GM21390 (cell line): ENCODE data around the gene ZFYVE9.
"Not testable (repeated sequence)": the region's sequence is repeated elsewhere in the genome, so short reads cannot be mapped to it uniquely, and the experiment has no call there.

Experiments used
- ATAC-seq: cut with Tn5 transposase; IDR thresholded peaks from one replicate; pipeline ENCODE4 v1.9.1; 2021; ENCODE audit not compliant: unreplicated experiment

ZFYVE9 gene

DNA sequence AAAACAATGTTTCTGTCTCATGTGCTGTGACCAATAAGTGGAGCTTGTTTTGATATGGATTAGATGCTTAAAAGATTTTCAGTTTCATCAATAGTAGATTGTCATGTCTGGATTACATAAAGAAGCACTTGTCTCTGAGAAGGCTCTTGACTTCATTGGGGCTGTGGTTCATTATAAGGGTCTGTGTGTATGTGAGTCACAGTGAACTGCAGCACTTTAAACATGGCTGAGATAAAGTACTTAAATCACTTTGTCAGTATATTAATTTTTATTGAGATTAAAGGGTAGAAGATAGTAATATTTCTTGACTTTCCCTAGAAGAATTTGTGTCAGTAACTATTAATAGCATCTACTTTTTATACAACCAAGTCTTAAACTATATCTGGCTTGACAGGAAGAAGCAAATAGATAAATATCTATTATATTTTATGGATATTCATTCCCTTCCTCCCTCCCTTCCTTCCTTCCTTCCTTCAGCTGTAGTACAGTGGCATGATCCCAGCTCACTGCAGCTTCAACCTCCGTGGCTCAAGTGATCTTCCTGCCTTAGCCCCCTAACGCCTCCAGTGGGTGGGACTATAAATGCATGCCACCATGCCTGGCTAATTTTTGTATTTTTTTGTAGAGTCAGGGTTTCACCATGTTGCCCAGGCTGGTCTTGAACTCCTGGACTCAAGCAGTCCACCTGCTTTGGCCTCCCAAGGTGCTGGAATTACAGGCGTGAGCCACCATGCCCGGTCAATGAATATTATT, 48.8 kb downstream of the ZFYVE9 start:
- no peak for ATAC-seq

DNA sequence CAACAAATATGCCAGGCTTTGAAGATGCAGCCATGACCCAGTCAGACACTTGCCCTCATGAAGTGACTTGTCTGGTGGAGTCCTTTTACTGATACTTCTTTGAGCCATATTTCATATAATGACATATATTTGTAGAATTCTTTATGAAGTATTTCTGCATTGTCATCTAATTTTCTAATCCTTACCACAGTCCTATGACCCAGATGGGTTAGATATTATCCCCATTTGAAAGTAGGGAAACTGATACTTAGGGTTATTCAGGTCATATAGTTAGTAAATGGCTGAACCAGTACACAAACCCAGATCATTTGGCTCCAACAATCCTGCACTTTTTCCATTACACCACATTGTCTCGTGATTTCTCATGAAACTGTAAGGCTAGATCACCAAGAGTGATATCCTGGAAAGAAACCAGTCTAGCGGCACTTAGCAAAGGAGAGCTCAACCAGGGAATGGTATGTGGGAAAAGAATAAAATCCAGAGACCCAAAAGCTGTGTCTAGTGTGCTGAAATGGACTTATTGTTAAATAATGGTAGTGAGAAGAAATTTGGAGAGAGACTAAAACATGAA, 49.6 kb downstream of the ZFYVE9 start:
- no peak for ATAC-seq

DNA sequence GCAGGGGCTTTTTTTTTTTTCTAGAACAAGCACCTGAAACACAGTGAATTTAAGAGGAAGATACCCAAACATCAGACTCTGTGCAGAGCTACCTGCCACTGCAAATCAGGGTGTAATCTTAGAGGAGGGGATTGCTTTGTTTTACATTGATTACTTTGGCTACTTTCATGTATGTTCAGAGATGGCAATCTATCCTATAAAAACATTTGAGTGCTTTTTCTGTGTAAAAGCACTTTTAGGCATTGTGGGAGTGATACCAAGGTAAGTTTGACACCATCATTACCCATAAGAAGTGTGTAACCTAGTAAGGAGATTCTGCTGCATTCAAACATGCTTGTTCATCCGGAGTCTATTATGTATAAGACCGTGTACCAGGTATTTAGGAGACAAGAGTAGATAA, 50.1 kb downstream of the ZFYVE9 start:
- ATAC-seq: no peak

DNA sequence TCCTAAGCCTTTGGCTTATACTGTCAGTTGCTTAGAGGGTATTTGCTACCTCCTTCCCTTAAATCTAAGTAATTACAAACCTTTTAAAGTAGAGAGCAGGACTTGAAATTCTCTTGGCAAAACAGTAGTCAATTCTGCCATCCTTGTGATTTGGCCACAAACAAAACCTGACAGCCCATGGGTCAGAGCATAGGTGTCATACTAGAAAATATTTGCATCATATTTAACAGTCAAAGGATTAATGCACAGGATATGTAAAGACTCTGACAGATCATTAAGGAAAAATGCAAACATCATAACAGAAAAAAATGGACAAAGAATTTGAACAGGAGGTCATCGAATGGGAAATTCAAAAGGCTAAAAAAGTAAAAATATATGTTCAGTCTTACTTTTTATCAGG, 50.5 kb downstream of the ZFYVE9 start:
- ATAC-seq: no peak

DNA sequence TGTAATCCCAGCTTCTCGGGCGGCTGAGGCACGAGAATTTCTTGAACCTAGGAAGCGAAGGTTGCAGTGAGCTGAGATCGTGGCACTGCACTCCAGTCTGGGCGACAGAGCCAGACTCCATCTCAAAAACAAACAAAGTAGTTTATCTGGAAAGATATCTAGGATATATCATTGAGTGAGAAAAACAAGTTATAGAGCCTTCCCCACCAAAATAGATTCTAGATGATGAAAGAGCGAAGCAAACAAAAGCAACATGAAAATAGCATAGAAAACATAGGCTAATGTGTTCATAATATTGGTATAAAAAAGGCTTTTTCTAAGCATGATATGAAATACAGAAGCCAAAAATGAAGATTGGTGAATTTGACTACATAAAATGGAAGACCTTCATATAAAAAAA, 52.1 kb downstream of the ZFYVE9 start:
- ATAC-seq: no peak

DNA sequence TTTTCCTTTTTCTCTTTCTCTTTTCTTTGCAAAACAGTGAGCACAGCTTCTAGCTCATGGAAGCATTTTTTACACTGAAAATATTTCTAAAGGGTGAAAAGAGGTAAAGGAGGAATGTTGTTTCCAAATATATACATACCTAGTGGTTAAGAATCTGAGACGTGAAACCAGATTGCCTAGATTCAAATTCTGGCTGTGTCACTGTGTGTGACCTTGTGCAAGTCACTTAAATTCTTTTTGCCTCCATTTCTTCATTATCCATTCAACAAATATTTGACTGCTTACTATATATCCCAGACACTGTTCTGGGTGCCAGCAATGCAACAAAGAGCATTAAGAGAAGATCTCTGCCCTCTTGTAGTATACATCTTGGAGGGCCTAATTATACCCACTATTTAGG, 53.3 kb downstream of the ZFYVE9 start:
- ATAC-seq: no peak

DNA sequence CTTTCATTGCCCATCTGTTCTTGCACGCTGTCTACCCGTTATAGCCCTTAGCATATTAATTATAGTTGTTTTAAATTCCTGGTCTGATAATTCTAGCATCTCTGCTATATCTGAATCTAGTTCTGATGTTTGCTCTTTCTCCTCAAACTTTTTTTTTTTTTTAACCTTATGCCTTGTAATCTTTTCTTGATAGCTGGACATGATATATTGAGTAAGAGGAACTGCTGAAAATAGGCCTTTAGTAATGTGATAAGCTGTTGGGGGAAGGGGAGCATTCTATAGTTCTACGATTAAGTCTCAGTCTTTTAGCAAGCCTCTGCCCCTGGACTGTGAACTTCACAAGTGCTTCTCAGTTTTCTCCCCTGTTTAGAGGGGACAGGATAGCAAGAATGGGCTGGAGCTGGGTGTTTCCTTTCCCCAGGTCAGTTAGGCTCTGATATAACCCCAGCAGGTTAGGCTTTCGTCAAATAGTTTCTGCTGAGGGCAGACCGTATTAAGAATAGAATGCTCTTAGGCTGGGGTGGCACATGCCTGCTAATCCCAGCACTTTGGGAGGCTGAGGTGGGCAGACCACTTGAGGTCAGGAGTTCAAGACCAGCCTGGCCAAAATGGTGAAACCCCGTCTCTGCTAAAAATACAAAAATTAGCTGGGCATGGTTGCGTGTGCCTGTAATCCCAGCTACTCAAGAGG, 62.2 kb downstream of the ZFYVE9 start:
- ATAC-seq: no peak

DNA sequence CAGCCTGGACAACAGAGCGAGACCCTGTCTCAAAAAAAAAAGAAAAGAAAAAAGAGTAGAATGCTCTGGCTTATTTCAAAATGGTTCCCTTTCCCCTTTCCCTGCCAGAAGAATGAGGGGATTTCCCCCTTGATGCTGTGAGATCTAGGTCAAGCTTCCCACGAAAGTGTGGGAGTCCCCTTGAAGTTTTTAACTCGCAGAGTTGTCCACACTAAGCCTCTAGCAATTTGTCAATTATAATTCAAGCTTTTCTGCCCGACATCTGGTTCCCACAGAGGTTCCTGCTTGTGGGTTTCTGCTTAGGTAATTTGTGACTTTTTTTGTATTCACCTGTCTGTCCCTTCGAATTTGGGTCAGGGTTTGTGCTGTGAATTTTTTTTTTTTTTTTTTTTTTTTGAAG, 62.8 kb downstream of the ZFYVE9 start:
- ATAC-seq: no peak

DNA sequence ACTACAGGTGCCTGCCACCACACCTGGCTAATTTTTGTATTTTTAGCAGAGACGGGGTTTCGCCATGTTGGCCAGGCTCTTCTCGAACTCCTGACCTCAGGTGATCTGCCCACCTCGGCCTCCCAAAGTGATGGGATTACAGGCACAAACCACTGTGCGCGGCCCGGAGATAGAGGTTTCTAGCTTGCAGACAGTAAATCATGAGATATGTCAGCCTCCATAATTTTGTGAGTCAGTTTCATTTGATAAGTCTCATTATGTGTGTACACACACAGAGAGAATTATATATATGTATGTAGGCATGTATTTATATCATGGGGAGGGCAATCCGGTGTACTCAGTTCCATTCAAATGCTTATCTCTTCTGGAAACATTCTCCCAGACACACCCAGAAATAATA, 64.8 kb downstream of the ZFYVE9 start:
- not testable (repeated sequence) for ATAC-seq

DNA sequence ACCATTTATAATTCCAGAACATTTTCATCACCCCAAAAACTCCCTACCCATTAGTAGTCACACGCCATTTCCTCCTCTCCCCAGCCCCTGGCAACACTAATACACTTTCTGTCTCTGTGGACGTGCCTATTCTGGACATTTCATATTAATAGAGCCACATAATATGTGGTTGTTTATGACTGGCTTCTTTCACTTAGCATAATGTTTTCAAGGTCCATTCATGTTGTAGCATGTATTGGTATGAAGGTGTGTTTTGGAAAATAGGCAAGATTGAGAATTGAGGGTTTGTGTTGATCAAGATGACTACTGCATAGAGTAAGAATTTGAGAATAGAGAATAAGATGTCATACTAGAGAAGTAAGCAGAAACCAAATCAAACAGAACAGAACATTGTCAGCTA, 67.5 kb downstream of the ZFYVE9 start:
- no peak for ATAC-seq

DNA sequence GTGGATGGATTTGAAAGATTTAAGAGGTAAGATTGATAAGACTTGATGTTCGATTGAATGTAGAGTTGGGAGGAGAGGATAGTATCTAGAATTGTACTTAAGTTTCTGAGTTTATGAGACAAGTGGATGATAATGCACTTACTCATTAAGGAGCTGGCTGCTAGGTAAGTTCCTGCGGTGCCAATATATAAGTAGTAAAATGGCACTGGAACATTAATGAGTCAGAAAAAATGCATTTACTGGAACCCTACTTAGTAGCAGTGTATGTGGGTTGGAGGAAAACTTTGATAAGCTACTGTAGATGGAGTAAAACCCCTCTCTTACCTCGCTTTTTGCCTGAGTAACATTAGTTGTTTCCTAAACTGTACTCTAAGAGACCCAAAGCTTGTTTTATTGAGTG, 68.2 kb downstream of the ZFYVE9 start:
- ATAC-seq: no peak

DNA sequence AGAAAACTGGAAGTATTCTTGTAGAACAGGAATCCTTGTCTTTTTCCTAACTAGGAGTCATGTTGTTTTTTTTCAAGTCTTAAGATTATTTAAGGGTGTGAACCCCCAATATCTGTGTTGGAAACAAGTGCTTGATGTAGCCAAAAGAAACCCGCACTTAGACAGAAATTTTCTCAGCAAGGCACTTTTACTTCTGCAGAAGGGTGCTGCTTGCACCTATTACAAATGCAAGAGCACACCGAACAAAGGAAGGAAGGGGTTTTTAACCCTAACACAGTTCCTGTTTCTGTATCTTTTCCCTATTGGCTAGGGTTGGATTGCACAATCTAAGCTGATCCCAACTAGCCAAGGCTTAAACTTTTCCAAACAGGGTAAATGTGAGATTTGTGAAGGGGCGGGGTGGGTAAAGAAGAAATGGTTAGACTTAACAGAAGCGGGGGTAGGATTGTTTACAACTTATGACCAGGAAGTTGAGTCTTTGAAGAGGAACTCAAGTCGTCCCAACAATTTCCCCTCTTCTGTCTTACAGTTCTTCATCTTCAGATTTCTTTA, 75.1 kb downstream of the ZFYVE9 start:
- ATAC-seq: no peak

DNA sequence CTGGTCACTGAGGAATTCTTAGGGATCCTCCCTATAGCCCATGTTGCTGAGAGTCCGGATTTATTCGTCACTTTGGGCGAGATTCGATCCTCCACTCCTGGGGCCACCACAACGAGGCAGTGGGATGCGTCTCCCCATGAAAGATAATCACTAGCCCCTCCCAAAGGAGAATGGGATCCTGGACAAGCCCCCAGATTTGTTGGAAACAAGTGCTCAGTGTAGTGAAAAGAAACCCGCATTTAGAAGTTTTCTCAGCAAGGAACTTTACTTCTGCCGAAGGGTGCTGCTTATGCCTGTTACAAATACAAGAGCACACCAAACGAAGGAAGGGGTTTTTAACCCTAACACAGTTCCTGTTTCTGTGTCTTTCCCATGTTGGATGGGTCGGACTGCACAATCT, 83.3 kb downstream of the ZFYVE9 start:
- ATAC-seq: no peak

DNA sequence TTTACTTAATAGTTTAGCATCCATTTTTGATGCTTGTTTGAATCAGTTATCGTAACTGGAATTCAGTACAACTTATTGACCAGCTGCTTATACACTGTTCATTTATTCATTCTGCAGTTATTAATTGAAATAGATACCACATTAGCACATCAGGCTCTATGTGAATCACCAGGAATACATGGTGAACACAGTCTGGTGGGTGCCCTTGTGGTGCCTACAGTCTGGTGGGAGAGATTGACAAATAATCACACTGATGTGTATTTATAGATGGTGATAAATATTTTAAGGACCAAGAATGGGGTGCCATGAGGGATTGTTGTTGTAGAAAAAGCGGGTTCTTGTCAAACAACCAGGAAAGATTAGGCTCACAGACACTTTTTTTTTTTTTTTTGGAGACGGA, 87.6 kb downstream of the ZFYVE9 start:
- ATAC-seq: no peak

DNA sequence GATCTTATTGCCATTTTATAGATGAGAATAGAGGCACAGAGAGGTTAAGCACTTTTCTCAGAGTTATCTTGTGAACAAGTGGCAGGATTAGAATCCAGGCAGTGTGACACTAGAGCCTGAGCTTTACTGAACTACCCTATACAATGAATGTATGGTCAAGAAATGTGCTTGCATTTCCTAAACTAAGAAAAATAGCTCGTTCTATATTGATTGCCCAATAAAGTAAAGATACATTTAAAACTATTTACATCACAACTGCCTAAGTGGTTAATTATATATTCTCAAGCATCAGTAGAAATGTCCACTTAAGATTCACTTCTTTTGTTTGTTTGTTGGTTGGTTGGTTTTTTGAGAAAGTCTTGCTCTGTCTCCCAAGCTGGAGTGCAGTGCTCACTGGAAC, 91.6 kb downstream of the ZFYVE9 start:
- ATAC-seq: no peak

DNA sequence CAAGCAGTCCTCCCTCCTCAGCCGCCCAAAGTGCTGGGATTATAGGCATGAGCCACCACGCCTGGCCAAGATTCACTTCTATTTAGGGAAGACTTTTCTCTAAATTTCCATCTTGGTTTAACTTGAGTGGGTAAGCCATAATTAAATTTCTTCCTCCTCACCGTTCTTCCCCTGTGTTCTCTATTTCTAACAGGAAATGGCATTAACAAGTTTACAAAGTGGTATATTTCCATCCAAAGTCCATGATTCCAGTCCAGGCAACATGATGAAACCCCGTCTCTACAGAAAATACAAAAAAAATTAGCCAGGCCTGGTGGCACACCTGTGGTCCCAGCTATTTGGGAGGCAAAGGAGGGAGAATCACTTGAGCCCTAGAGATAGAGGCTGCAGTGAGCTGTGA, 92.1 kb downstream of the ZFYVE9 start:
- no peak for ATAC-seq

DNA sequence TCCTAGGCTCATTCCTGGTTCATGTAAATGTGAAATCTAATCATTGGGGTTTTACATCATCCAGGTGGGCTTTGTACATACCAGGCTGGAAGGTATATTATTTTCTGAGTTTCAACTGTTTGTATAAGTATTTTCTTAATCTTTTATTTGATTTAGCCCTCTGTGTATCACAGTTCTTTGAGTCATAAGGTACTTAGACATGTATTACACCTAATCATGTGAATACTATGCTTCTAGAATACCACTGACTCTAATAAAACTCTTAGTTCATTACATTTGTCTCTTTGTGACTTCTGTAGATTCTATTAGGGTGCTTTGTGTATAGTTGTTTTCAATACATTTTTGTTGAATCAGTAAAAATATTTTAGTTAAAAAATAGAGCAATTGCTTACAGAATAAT, 92.8 kb downstream of the ZFYVE9 start:
- no peak for ATAC-seq

DNA sequence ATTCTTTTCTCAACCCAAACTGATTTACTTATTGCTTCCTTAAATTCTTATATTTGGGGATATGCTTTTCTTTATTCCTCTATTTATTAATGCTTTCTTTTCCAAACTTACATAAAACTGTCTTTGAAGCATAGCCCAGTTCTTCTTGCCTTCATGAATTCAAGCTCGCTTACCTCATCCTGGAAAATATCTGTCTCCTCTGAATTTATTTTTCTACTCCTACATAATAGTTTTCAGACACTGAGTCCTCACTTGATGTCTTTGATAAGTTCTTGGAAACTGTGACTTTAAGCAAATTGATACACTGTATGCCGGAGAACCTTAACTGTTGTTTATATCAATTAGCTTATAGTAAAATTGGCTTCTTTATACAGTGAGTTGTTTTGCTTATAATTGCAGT, 93.8 kb downstream of the ZFYVE9 start:
- ATAC-seq: no peak

DNA sequence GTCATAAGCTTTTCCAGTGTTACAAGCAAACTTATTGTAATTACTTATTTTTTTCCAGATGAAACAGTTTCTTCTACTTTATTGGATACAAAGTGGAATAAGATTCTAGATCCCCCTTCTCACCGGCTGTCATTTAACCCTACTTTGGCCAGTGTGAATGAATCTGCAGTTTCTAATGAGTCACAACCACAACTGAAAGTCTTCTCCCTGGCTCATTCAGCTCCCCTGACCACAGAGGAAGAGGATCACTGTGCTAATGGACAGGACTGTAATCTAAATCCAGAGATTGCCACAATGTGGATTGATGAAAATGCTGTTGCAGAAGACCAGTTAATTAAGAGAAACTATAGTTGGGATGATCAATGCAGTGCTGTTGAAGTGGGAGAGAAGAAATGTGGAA, 95.5 kb downstream of the ZFYVE9 start:
- no peak for ATAC-seq

DNA sequence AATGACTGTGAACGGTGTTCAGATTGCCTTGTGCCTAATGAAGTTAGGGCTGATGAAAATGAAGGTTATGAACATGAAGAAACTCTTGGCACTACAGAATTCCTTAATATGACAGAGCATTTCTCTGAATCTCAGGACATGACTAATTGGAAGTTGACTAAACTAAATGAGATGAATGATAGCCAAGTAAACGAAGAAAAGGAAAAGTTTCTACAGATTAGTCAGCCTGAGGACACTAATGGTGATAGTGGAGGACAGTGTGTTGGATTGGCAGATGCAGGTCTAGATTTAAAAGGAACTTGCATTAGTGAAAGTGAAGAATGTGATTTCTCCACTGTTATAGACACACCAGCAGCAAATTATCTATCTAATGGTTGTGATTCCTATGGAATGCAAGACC, 96.6 kb downstream of the ZFYVE9 start:
- no peak for ATAC-seq

DNA sequence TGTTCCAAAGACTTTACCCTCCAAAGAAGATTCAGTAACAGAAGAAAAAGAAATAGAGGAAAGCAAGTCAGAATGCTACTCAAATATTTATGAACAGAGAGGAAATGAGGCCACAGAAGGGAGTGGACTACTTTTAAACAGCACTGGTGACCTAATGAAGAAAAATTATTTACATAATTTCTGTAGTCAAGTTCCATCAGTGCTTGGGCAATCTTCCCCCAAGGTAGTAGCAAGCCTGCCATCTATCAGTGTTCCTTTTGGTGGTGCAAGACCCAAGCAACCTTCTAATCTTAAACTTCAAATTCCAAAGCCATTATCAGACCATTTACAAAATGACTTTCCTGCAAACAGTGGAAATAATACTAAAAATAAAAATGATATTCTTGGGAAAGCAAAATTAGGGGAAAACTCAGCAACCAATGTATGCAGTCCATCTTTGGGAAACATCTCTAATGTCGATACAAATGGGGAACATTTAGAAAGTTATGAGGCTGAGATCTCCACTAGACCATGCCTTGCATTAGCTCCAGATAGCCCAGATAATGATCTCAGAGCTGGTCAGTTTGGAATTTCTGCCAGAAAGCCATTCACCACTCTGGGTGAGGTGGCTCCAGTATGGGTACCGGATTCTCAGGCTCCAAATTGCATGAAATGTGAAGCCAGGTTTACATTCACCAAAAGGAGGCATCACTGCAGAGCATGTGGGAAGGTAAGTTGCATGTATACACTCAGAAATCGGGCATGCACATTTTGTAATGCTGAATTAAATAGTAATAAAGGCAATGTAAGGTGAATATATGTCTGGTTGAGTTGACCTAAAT, 97.2 kb downstream of the ZFYVE9 start:
- no peak for ATAC-seq

DNA sequence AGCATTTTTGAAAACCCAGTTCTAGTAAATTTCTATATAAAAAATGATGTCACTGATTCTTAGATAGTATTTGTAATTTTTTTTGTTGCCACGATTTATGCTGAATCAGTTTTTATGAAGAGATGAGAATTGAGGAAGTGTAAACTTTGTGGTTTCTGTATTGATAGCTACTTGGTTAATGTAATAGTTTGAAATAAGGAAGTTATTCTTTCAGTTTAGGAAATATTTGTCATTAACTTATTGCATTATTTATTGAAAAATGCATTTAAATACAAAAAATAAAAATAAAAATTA, 97.8 kb downstream of the ZFYVE9 start:
- ATAC-seq: no peak
